DMS114 treated with DMSO at 0.1 percent for 48 hours (cell line): ENCODE measurements around the gene PTPRN.

Experiments
- DNase-seq: peaks from one replicate; lab custom pipeline; 2025; ENCODE audit not compliant: unreplicated experiment; lab: John Stamatoyannopoulos, UW

The PTPRN gene

DNA sequence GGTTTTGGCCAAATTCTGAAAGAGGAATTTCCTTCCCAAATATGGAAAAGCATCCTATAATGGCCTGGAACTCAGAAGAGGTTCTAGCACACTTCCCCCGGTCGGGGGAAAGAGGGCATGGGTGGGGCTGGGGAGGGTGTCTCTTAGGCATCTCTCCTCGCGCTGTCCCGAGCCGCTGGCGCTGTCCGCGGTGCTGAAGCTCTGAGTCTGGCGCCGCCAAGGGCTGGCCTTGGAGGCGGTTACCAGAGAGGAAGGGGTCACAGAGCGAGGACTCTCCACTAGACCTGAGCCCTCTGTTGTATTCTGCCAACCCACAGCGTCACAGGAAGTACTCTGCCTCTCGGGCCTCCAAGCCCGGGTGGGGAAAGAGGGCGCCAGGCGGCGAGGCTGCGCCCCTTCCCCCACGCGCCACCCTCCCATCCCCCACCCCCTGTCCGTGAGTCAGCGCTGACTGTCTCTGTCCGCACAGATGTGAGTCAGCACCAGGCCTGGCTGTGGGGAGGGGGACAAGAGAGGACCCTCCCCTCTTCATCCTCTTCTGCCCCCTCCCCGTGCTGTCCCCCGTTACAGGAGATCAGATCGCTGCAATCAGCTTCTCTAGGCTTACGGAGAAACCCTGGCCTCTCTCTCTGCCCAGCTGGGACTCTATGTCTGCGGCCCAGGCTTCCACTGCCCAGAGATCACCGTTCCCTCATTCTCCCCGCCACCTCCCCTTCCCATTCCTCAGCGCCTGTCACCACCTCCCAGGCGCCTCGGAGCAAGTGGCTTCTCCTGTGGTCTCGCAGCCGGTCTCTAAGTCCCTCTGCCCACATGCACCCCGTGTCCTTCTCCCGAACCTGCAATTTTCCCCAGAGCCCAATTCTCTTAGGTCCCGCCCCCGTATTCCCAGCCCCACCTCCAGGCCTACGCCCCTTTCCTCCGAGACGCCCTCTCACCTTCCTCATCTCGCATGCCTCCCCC is 779 bp downstream of the PTPRN start:
- DNase-seq: peak; percentile 12

DNA sequence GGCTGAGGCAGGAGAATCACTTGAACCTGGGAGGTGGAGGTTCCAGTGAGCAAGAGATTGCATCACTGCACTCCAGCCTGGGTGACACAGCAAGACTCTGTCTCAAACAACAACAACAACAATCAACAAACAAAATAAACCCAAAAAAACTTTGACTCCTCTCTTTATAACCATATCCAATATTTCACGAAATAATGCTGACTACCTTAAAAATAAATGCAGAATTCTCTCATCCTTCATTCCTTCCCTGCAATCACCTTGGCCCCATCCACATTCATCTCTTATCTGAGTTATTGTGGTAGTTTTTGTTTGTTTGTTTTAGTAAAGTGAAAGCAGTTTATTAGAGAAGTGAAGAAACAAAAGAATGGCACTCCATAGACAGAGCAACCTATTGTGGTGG is 3.2 kb downstream of the PTPRN start:
- no peak for DNase-seq

DNA sequence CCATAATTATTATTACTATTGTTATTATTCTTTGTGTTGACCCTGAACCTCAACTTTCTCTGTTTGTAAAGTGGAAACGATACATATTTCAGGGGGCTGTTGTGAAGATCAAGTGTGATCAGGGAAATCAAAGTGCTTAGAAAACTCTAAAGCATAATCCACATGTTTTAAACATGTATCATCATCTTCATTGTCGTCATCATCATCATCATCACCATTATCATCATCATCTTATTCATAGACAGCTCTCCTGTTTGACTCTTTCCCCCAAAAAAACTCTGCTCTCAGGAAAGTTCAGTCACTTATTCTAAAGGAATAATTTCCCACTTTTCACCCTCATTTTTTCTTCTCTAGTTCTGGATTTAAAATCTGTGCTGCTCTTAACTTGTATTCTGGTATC is 5.0 kb downstream of the PTPRN start:
- DNase-seq: no peak

DNA sequence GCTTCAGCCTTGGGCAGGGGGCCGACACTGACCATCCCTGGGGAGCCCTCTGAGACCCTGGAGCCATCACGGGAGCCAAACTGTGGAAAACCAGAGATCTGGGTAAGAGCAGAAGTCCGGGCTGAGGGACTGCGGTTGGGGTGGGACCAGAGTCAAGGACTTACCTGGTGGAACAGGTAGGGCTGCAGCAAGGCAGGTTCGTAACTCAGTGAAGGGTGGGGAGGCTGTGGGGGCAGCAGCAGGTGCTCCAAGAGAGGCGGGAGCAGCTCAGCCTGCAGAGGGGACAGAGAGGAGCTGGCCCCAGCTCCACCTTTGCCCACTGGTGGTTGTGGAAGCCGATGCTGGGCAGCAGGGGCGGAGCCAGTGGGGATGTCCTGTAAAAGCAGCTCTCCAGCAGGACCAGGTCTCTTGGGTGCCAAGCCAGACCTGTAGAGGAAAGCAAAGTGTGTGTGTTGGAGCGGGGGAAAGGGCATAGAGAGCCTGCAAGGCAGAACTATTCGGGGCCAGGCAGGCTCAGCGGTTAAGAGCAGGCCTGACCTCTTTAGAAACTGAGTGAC is 6.7 kb downstream of the PTPRN start:
- no peak for DNase-seq

DNA sequence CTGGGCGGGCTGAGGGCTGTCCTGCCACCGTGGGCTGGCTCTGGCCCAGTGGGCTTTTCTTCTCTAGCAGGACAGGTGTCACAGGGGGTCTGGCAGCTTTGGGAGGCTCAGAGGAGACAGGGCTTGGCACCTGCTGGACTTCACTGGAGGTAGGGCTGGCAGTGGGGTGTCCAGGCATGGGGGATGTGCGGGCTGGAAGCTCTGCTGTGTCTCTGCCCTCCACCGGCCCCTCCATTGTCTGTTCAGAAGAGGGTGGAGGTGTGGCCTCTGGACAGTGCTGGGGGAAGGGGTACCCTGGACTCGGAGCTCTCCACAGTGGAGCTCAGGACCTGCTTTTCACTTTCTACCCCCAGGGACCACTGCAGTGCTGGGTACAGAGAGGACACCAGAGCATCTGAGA is 9.2 kb downstream of the PTPRN start:
- no peak for DNase-seq

DNA sequence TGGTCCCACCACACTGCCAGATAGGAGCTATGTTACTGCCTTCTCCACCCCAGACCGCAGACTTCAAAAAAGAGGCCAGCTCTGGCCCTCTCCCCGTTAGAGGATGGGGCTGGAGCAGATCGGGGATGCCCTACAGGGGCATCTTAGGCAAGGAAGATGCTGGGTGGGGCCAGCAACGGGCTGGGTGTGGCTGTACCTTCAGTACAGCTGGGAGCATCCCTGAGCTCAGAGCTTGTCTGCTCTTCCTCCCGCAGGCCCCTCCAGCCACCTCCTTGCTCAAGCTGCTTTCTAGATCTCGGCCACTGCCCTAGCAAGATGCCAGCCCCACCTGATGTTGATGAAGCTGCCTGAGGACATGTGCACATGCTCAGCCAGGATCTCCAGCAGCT is 9.8 kb downstream of the PTPRN start:
- no peak for DNase-seq

DNA sequence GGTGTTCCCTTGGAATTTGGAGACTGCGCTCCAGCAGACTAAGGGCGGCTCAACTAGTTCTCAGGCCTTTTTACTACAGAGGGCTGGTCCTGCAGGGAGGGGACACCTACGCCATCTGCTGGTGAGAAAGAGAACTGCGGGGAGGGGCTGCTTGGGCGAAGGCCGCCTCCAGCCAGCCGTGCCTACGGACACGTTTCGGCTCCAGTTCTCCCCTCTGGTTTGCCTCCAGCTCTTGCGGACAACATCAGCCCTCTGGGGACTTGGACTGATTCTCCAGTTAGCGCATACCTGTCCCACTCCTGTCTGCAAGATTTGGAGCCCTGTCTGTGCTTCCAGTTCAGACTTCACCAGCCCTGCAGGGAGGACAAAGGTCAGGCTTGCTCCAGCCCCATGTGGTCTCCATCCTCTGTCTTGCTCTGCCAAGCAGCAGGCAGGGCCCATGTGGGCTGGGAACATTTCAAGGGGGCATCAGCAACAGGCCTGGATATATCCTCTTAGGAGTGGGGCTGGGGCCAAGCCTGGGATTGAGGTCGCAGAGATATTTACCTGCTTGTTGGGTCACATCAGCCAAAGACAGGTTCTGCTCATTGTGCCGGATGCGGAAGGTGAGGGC is 10.3 kb downstream of the PTPRN start:
- peak; percentile 42 for DNase-seq

DNA sequence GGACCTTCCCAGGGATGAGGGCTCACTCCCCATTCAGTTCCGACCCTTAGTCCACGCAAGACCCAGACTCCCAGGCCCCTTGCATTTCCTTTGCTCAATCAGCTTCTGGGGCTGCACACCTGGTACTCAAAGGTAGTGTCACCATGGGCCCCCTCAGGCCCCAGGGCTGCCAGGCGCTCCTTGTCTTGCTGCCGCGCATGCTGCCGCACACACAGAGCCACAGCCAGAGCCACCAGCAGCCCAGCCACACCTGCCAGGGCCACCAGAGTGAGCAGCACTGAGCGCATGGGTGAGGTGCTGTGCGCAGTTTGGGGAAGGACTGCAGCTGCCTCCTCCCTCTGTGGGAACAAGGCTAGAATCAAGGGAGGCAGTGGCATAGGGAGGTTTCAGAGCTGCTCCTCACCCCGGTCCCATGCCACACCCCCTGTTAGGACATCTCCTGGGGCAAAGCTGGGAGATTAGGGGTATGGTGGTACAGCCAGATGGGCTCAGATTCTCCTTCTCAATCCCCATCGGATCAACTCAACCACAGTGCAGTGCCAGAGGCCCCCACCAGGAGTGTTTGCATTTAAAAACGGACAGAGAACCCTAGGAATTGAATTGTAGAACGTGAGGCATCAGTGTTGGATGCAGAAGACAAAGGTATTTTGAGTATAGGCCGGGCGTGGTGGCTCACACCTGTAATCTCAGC is 11.3 kb downstream of the PTPRN start:
- DNase-seq: no peak

DNA sequence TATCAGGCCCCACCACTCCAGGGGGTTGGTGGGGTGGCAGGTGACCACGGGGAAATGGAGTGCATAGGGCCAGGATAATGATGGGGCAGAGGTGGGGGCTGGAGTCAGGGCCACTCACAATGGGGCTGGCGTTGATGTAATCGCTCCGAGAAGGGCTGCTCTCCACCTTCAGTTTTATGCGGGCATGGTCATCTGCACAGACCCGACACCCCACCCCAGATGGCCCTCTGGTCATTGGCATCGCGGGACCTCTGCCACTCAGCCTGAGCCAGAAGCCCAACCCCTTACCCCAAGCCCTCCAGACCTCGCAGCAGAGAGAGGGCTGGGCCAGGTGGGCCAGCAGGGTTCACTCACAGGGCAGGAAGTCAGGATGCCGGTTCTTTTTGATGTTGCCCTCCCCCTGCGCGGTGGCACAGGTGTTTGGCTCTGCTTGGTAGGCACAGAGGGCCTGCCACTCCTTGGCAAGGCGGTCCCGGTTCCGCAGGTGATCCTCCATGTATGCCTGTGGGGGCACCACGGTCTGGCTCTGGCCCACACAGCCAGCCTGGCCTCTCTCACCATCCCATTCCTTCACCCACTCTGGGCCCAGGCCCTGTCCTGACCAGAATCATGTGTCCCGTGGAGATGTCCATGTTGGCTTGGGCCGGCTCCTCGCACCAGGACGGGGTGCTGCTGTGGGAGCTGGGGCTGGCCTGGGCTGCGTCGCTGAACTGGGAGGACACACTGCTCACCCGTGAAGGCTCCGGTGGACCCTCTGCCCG is 12.4 kb downstream of the PTPRN start:
- DNase-seq: no peak

DNA sequence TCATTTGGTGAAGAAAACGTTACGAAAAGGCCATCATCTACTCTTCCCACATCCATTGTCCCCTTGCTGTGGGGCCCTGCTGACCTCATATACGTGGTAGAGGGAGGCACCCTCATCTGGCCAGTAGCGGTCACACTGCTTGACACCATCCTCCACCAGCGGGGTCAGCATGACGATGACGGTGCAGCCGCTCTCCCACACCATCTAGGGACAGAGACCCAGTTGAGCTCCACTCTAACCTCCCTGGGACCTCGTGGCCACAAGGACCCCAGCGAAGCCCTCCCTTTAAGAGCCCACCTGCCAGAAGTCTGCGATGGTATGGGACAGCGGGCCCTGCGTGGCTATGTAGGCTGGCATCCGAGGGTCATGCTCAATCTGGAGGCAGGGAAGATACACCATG is 13.1 kb downstream of the PTPRN start:
- no peak for DNase-seq

DNA sequence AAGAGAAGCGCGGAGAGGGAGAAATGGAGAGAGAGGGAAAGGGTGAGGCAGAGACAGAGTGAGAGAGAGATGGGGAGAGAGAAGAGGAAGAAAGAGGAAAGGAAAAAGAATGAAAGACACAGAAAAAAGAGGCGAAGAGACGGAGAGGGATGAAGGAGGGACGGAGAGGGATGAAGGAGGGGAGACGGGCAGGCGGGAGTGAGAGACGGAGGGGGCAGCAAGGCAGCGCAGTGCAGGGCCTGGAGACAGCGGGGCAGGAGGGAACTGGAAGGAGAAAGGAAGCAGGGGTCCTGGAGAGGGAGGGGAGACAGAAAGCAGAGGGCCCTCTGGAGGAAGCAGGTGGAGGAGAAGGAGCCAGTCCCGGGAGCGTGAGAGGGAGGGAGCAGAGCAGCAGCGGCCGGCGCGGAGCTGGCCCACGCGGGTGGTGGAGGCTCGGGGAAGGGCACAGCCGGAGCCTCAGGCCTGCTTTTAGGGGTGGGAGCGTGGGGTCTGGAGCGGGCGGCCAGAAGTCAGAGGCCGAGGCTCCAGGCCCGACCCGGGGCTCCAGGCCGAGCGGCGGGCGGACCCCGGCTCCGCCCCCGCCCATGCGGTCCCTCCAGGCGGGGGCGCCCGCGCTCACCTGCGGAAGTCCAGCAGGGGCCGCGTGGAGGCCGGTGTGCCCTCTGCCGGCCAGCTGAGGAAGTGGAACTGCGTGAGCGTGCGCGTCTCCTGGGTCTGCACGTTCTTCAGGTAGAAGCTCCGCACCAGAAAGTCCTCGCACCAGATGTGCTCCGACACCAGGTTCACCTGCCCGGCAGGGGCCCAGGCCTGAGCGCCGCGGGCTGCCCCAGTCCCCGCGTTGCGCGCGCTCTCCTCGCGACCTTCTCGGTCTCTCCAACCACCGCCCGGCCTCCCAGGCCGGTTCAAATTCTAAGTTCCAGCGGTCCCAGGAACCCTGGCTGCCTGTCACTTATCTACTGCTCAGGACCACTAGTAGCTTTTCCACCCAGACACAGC is 14.5 kb downstream of the PTPRN start:
- peak; percentile 60 for DNase-seq

DNA sequence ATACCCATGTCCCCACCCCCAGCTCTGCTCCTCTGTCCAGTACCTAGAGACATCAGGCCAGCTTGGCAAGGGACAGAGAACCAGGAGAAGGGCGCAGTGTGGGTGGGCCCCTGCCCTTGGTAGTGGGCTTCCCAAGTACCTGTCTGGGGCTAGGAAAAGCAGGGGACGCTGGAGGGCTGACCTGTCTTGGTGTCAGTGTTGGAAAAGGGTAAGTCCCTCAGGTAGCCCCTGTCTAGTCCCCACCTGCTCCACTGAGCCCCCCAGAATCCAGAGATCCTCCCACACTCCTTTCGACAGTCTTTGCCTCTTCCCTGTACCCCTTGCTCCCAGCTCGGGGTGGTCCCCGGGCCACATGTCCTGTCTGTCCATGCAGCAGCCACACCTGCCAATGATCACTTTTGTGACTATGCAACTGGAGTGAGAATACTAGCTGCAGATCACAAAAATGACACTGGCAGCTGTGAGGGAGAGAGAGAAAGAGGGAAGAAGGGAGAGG is 15.4 kb downstream of the PTPRN start:
- DNase-seq: no peak

DNA sequence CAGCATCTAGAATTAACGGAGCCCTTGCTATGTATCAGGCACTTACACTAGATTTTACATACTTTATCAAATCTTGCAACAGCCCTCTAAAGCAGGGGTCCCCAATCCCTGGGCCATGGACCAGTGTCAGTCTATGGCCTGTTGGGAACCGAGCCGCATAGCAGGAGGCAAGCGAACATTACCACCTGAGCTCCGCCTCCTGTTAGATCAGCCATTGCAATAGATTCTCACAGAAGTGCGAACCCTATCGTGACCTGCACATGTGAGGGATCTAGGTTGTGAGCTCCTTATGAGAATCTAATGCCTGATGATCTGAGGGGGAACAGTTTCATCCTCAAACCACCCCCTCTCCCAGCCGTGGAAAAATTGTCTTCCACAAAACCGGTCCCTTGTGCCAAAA is 16.6 kb downstream of the PTPRN start:
- no peak for DNase-seq

DNA sequence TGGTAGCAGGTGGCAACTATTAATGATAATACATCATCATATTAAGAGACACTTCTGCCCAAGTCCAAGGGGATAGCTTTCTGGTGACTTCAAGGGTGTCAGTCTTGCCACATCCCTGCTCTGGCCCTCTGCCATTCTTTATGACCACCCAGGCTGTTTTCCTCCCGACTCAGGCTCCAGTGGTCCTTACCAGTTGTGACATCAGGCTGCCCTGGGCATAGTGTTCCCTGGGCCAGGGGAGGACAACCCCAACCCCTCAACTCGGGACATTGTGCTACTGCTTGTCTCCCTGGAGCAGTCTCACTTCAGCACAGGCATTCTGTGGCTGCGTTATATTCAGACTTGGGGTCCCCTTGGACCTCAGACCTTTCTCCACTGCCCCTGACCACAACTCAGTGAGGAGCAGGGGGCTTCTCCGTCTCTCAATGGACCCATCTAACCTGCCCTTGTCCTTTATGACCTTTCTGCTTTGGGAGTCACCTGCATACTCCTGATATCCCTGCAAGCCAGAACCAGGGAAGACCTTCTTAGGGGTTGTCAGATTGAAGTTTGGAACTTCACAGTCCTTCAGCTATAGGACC is 17.2 kb downstream of the PTPRN start:
- DNase-seq: no peak

DNA sequence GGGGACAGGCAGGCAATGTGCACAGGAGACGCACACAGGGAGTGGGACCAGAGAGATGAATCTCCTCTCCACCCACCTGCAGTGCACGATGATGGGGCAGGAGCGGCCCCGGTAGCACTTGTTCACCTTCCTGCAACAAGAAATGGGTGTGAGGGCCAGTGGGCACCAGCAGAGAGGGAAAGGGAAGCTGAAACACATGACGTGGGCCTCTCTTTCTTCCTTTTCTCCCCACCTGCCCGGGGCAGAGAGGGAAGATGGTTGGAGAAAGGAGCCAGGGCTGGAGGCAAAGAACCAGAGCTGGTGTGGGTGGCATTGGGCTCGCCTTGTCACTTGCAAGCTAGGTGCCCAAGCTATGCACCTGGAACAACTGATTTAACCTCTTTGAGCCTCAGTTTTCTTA is 17.8 kb downstream of the PTPRN start:
- DNase-seq: no peak

DNA sequence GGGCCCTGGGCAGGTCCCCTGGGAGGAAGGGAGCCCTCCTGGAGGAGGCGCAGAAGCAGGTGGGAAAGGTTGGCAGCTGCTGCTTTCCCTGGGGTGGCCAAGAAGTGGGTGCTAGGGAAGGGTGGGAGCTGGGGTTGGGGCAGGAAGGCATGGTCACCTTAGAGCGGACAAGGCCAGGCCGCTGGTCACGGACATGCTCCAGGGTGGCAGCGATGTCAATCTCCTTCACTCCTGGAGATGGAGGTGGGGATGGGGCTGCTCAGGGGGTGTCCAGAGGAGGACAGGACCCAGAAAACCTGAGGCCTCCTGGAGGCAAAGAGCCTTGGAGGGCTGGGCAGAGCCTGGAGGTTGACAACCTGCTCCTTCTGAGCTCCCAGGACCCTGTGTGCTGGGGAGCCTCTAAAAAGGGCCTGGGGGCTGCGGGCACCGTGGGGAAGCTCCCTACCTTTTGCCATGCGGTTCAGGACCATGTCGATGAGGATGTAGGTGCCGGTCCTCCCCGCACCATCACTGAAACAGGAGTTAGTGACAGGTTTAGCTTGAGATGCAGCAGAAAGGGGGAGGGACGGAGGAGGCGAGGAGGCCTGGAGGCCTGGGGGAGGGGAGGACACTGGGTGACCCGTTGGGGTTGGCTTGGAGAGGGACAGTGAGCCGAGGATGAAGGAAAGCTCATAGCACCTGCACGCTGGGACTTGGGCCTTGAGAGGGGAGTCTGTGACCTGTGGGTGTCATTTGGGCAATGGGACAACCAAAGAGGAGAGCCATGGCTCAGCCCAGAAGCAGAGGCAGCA is 18.6 kb downstream of the PTPRN start:
- DNase-seq: no peak

DNA sequence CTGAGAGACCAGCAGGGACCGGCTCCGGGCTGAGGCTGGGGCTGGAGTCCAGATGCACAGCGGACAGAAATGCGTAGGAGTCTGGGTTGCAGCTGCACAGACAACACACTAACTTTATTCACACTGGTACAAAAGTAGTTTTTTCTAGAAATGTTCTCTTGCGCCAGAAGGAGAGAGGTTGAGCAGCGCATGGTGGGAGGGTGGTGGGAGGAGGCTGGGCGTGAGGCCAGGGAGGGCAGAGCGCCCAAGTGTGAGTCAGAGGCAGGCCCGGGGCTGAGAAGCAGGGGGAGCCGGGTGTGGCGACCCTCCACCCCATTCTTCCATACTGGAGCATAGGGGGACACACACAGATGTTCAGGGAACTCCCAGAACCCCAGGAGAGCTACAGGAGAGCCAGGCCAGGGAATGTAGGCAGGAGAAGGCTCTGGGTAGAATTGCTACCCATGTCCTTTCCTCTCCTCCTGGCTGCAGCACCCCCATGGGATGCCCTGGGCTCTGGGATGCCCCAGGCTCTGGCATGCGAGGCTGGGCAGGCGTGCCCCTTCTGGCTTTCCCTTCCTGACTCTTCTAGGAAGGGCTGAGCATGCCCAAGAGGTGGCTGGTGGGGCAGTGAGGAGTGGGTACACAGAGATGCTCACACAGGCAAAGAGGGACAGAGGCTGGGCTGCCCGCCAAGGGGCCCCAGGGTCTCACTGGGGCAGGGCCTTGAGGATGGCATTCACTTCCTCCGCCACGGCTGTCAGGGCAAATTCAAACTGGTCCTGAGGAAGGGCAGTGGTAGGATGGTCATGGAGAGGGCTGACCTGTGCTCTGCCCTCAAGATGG is 19.5 kb downstream of the PTPRN start:
- no peak for DNase-seq

DNA sequence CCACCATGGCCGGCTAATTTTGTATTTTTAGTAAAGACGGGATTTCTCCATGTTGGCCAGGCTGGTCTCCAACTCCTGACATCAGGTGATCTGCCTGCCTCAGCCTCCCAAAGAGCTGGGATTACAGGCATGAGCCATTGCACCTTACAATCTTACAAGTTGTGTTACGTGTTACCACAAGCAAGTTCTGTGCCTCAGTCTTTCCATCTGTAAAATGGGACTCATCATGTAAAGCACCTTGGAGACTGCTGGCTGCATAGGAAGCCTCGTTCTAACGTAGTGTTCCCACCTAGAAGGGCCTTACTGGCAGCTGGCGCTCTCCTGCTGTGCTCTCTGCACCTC is 20.0 kb downstream of the PTPRN start:
- DNase-seq: no peak
